GM19468 (cell line): Measurements from ENCODE around the gene AHCY.
"Not testable (repeated sequence)": the region's sequence is repeated elsewhere in the genome, so short reads cannot be mapped to it uniquely, and the experiment has no call there.

ENCODE experiments used
- ATAC-seq: cut with Tn5 transposase; IDR thresholded peaks from one replicate; pipeline ENCODE4 v1.9.1; 2021; ENCODE audit warnings: mild to moderate bottlenecking, moderate library complexity, moderate number of reproducible peaks; ENCODE audit not compliant: unreplicated experiment; ENCODE audit errors: extremely low read depth

Gene AHCY

GRCh38 chr20:34302723-34303533 is at the start of gene AHCY:
TSS of gene AHCY (minus strand) at chr20:34303355. CDS start at chr20:34303270, 85 bp downstream.
- ATAC-seq = peak; percentile 84

- ATAC-seq = no peak
Measured at GRCh38 chr20:34350095-34350494, 46.9 kb upstream of the AHCY start.

DNA sequence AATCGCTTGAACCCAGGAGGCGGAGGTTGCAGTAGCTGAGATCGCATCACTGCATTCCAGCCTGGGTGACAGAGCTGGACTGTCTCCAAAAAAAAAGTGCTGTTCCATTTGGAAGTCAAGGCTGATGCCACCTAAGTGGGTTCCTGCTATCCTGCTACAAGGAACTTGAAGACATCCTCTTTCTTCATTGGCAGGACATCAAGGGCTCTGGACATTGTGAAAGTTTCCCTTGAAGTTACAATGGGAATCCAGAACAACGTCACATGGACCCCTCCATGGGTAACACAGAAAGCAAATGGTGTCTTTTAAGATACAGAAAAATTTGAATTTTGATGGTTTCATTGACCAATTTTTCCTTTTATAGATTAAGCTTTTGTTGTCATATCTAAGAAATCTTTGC is 44.4 kb upstream of the AHCY start:
- ATAC-seq = no peak

DNA sequence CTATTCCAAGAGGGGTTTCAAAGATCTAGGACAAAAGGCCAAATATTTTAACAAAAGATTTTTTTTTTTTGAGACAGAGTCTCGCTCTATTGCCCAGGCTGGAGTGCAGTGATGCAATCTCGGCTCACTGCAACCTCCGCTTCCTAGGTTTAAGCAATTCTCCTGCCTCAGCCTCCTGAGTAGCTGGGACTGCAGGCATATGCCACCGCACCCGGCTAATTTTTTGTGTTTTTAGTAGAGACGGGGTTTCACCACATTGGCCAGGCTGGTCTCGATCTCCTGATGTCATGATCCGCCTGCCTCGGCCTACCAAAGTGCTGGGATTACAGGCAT is 43.3 kb upstream of the AHCY start:
- ATAC-seq = not testable (repeated sequence)

DNA sequence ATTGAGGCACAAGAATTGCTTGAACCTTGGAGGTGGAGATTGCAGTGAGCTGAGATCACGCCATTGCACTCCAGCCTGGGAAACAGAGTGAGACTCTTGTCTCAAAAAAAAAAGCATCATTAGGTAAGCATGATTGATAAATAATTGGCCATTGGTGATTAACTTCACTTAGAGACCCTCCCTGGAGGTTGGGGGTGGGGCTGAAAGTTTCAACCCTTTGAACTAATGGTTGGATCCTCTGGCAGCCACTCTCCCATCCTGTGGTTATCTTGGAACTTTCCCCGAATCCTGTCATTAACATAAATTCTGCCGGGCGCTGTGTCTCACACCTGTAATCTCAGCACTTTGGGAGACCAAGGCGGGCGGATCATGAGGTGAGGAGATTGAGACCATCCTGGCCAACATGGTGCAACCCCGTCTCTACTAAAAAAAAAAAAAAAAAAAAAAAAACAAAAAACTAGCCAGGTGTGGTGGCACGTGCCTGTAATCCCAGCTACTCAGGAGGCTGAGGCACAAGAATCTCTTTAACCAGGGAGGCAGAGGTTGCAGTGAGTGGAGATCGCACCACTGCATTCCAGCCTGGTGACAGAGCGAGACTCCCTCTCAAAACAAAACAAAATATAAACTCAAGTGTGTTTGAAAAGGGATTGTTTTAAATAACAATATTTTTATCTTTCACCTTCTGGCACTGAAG is 42.8 kb upstream of the AHCY start:
- ATAC-seq = not testable (repeated sequence)

GRCh38 chr20:34345402-34345736 is 42.2 kb upstream of the AHCY start:
- ATAC-seq = no peak

DNA sequence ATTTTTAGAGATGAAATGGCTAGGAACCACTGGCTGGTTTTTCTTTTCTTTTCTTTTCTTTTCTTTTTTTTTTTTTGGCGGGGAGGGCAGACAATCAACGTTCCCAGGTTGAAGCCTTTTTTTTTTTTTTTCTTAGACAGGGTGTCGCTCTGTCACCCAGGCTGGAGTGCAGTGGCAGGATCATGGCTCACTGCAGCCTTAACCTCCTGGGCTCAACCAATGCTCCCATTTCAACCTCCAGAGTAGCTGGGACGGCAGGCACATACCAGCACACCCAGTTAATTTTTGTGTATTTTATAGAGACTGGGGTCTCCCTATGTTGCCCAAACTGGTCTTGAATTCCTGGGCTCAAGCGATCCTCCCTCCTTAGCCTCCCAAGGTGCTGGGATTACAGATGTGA is 41.1 kb upstream of the AHCY start:
- no peak for ATAC-seq

DNA sequence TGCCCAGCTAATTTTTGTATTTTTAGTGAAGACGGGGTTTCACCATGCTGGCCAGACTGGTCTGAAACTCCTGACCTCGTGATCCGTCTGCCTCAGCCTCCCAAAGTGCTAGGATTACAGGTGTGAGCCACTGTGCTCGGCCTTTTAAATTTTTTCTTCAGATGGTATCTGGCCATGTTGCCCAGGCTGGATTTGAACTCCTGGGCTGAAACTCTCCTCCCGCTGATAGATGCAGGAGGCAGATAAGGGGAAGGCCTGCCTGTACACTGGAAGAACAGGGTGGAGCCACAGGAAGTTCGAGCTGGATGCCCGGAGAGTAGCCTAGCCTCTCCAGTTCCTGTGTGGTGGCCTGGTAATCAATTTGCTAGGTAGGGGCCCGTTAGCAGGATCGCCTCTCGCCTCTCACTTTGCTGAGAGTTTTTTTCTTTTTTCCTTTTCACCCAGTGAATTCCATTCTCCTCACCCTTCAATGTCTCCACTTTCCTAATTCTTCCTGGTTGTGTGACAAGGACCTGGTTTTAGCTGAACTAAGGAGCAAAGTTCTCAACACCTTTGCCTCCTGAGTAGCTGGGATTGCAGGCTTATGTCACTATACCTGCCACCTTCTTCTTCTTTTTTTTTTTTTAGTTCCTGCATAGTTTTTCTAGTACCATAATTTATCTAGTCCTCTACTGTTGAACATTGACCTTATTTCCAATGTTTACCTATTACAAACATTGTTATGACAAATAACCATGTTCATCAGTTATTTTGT is 40.5 kb upstream of the AHCY start:
- ATAC-seq = no peak

GRCh38 chr20:34341199-34341598 is 38.0 kb upstream of the AHCY start:
- ATAC-seq = not testable (repeated sequence)

DNA sequence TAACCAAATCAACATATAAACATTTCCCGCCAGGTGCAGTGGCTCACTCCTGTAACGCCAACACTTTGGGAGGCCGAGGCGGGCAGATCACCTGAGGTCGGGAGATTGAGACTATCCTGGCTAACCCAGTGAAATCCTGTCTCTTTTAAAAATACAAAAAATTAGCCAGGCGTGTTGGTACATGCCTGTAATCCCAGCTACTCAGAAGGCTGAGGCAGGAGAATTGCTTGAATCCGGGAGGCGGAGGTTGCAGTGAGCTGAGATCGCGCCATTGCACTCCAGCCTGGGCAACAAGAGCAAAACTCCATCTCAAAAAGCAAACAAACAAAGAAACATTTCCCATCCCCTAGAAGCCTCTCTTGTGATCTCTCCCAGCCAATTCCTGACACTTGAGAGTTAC is 37.6 kb upstream of the AHCY start:
- ATAC-seq = not testable (repeated sequence)

DNA sequence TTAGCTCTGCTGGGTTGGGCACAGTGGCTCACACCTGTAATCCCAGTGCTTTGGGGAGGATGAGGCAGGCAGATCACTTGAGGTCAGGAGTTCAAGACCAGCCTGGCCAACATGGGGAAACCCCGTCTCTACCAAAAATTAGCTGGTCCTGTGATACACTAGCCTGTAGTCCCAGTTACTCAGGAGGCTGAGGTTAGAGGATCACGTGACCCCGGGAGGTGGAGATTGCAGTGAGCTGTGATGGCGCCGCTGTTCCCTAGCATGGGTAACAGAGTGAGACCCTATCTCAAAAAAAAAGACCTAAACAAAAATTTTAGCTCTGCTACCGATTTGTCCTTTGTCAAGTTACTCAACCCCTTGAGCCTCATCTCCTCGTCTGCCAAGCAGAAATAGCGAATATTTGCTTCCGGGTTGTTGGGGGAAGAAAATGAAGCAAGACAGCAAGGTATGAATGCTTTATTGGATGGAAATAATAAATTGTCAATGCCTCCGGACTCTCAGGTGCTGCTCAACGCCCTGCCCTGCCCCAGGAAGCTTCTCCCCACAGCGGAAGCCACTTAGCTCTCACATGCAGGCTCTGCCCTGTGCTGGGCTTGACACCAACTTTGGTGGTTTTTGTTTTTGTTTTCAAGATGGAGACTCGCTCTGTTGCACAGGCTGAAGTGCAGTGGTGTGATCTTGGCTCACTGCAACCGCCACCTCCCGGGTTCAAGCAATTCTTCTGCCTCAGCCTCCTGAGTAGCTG is 35.0 kb upstream of the AHCY start:
- ATAC-seq = no peak

GRCh38 chr20:34337544-34337943 is 34.4 kb upstream of the AHCY start:
- no peak for ATAC-seq

- ATAC-seq = no peak
Measured at GRCh38 chr20:34334654-34335407, 31.7 kb upstream of the AHCY start.

DNA sequence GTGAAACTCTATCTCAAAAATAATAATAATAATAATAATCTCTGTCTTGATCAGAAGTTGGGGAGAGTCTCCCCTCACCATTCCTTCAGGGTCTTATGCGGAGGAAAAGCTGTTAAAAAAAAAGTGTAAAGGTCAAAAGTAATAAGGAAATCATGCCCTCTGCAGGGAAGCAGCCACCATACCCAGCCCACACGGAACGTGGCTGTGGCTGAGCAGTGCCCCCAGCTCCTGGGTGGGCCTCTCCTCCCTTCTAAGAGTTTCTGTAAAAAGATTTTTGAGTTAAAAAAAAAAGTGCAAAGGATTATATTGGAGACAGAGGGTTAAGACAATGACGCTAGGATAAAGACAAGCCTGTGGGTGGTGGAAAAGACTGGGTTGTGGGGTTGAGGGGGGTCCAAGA is 30.6 kb upstream of the AHCY start:
- no peak for ATAC-seq

GRCh38 chr20:34332262-34332920 is 29.2 kb upstream of the AHCY start:
- no peak for ATAC-seq

GRCh38 chr20:34331838-34332237 is 28.7 kb upstream of the AHCY start:
- no peak for ATAC-seq

- not testable (repeated sequence) for ATAC-seq
Measured at GRCh38 chr20:34330861-34331544, 27.8 kb upstream of the AHCY start.

- ATAC-seq = no peak
Measured at GRCh38 chr20:34328928-34329677, 25.9 kb upstream of the AHCY start.
